GM13977 (cell line): ENCODE measurements around the gene IL11.
"Not testable (repeated sequence)": the region's sequence is repeated elsewhere in the genome, so short reads cannot be mapped to it uniquely, and the experiment has no call there.

ENCODE experiments used
- DNase-seq: peaks from one replicate; pipeline ENCODE4 v3.0.0; 2012; ENCODE audit warnings: low spot score
- CTCF ChIP-seq: IDR thresholded peaks from 2 replicates; pipeline ENCODE4 v1.5.1; 2012; ENCODE audit warnings: mild to moderate bottlenecking, control low read depth; ENCODE audit not compliant: insufficient read depth; ENCODE audit errors: extremely low read depth, missing control alignments
- in situ Hi-C: fragments of 300-500 bp; cut with MboI; formaldehyde crosslinking; loops from one replicate; pipeline ENCODE4 v1.12.0; 2022; ENCODE audit warnings: low sequenced_read_pairs, low pct_unique_long_range_greater_than_20kb, mixed read lengths, inconsistent platforms; ENCODE audit not compliant: unreplicated experiment

The IL11 gene

GRCh38 chr19:55370305-55370988 lies at the start of gene IL11:
IL11 (minus strand) TSS chr19:55370463; CDS start chr19:55370310, 153 bp downstream.
- in situ Hi-C loops = no loop called here
- TF ChIP-seq CTCF = no peak
- no peak for DNase-seq

GRCh38 chr19:55419624-55420236 lies 49.5 kb upstream of the IL11 start:
- in situ Hi-C loops = no loop called here
- DNase-seq = no peak
- TF ChIP-seq CTCF = no peak

GRCh38 chr19:55419103-55419502 lies 48.8 kb upstream of the IL11 start:
- in situ Hi-C loops = no loop called here
- no peak for DNase-seq
- TF ChIP-seq CTCF = no peak

GRCh38 chr19:55418185-55418584 lies 47.9 kb upstream of the IL11 start:
- TF ChIP-seq CTCF = peak; percentile 76
- in situ Hi-C loops = no loop called here
- peak; percentile 72 for DNase-seq

GRCh38 chr19:55410168-55410567 lies 39.9 kb upstream of the IL11 start:
- in situ Hi-C loops = no loop called here
- DNase-seq = no peak
- TF ChIP-seq CTCF = no peak

GRCh38 chr19:55409179-55409578 lies 38.9 kb upstream of the IL11 start:
- in situ Hi-C loops, DNase-seq: not testable (repeated sequence)

GRCh38 chr19:55408533-55408872 lies 38.2 kb upstream of the IL11 start:
- no peak for TF ChIP-seq CTCF
- DNase-seq = no peak
- in situ Hi-C loops = no loop called here
